Thyroid gland (tissue), 4 donors: ENCODE measurements around the gene ABCC11.

Experiments
- POLR2A ChIP-seq, 2 donors: fragments of 450-650 bp; IDR thresholded peaks; one replicate each; pipeline ENCODE4 v1.6.1; 2017; ENCODE audit warnings: antibody characterized with exemption in 2 of 2, mild to moderate bottlenecking in 2 of 2, moderate library complexity in 1 of 2
- TF ChIP-seq, protein P1 (sequence below), 6 experiments: fragments of 200-600 bp in 3 of 6; fragments of 450-650 bp in 3 of 6; sonication (generic) in 3 of 6; IDR thresholded peaks; one replicate each; pipeline ENCODE4 v1.5.1; 2016 to 2019; ENCODE audit warnings: antibody characterized with exemption in 6 of 6, mild to moderate bottlenecking in 2 of 6, inconsistent platforms in 1 of 6, moderate library complexity in 1 of 6

GRCh38 chr16:48143812-48144368 lies 103.4 kb downstream of the ABCC11 start:
- TF ChIP-seq, protein P1, sequence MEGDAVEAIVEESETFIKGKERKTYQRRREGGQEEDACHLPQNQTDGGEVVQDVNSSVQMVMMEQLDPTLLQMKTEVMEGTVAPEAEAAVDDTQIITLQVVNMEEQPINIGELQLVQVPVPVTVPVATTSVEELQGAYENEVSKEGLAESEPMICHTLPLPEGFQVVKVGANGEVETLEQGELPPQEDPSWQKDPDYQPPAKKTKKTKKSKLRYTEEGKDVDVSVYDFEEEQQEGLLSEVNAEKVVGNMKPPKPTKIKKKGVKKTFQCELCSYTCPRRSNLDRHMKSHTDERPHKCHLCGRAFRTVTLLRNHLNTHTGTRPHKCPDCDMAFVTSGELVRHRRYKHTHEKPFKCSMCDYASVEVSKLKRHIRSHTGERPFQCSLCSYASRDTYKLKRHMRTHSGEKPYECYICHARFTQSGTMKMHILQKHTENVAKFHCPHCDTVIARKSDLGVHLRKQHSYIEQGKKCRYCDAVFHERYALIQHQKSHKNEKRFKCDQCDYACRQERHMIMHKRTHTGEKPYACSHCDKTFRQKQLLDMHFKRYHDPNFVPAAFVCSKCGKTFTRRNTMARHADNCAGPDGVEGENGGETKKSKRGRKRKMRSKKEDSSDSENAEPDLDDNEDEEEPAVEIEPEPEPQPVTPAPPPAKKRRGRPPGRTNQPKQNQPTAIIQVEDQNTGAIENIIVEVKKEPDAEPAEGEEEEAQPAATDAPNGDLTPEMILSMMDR (IDR thresholded peaks at IDR 0.05): no peak
- TF ChIP-seq POLR2A (IDR thresholded peaks at IDR 0.05): no peak
